Measurements from ENCODE around the gene SETBP1.
A peak's percentile ranks its signal among the peaks of the same experiment; 100 is the strongest.

The SETBP1 gene

GRCh38 chr18:44849361-44849760, 168.7 kb downstream of the SETBP1 start:
- no peak for DNase-seq

- no peak for DNase-seq
These were observed 169.3 kb downstream of the SETBP1 start for GRCh38 chr18:44850001-44850400.

- peak; percentile 39 for DNase-seq
These were observed 171.4 kb downstream of the SETBP1 start for GRCh38 chr18:44851856-44852621.

GRCh38 chr18:44852818-44853217, 172.1 kb downstream of the SETBP1 start:
- peak; percentile 87 for DNase-seq

- DNase-seq: no peak
These were observed 172.7 kb downstream of the SETBP1 start for GRCh38 chr18:44853430-44853829.

GRCh38 chr18:44855681-44856080, 175.0 kb downstream of the SETBP1 start:
- no peak for DNase-seq

GRCh38 chr18:44856157-44856556, 175.5 kb downstream of the SETBP1 start:
- DNase-seq: no peak

GRCh38 chr18:44857081-44857480, 176.4 kb downstream of the SETBP1 start:
- no peak for DNase-seq

GRCh38 chr18:44857744-44858491, 177.2 kb downstream of the SETBP1 start:
- no peak for DNase-seq

GRCh38 chr18:44859263-44859662, 178.6 kb downstream of the SETBP1 start:
- no peak for DNase-seq

GRCh38 chr18:44859751-44860439, 179.2 kb downstream of the SETBP1 start:
- DNase-seq: no peak

GRCh38 chr18:44862112-44862511, 181.4 kb downstream of the SETBP1 start:
- DNase-seq: no peak

- no peak for DNase-seq
These were observed 185.4 kb downstream of the SETBP1 start for GRCh38 chr18:44866103-44866502.

- DNase-seq: no peak
These were observed 188.8 kb downstream of the SETBP1 start for GRCh38 chr18:44869533-44869932.

GRCh38 chr18:44870631-44871502, 190.2 kb downstream of the SETBP1 start:
- DNase-seq: no peak

- DNase-seq: no peak
These were observed 191.1 kb downstream of the SETBP1 start for GRCh38 chr18:44871771-44872170.

GRCh38 chr18:44876024-44876423, 195.3 kb downstream of the SETBP1 start:
- no peak for DNase-seq

- no peak for DNase-seq
These were observed 196.1 kb downstream of the SETBP1 start for GRCh38 chr18:44876755-44877154.

- DNase-seq: no peak
These were observed 197.6 kb downstream of the SETBP1 start for GRCh38 chr18:44878335-44878734.

GRCh38 chr18:44880170-44880569, 199.5 kb downstream of the SETBP1 start:
- DNase-seq: no peak

GRCh38 chr18:44881461-44882162, 200.9 kb downstream of the SETBP1 start:
- DNase-seq: no peak
